Anterior cingulate cortex (tissue), 58 donors: ENCODE measurements around the gene BMI1.
"Not testable (repeated sequence)": the region's sequence is repeated elsewhere in the genome, so short reads cannot be mapped to it uniquely, and the experiment has no call there.

Experiments
- DNase-seq, 58 donors: peaks; one replicate each; lab custom pipeline; 2025; lab: John Stamatoyannopoulos, UW

Gene BMI1

DNA sequence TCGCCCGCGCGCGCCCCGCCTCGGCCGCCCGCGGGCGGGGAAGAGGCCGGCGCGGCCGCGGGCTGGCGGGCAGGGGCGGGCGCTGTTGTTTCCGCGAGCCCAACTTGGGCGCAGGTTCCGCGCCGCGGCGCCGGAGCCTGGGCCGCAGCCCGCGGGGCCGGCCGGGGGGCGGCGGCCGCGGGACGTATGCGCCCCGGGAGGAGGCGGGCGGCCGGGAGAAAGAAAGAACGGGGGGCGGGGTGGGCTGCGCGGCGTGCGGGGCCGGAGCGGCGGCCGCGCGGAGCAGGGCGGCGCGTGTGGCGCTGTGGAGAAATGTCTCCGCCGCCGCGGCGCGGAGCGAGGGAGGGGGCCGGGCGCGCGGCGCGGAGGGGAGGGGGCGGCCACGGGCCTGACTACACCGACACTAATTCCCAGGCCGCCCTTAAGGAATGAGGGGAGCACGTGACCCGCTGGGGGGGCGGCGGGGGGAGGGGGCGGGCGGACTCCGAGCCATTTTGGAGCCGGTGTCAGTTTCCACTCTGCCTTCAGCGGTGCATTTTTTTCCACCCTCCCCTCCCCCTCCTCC, at the start of gene BMI1:
Gene BMI1 (plus strand): TSS at position 509 of the 565 bp plus-strand sequence. CDS start 5,351 bp downstream, outside the sequence.
- DNase-seq = peak in 53 of 58 donors; percentile 16 to 91 (median 80)

GRCh38 chr10:22271786-22272185, 49.1 kb upstream of the BMI1 start:
- no peak for DNase-seq

DNA sequence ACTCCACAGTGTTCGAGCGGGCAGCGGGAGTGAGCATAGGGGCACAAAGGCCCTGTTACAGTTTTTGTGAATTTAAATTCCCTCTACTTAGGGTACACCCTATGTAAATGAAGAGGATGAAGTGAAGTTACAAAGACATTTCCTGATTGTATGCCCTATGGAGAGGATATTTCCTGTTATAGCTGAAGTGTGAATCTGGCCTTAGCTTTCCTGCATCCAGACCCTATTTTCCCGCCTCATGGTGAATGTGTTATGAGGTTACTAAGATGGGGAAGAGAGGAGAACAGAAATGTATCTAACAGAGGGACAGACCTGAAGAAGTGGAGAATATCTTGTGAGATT, 42.5 kb upstream of the BMI1 start:
- DNase-seq = no peak

- DNase-seq = no peak
Observed at GRCh38 chr10:22280078-22280477, 40.8 kb upstream of the BMI1 start.

GRCh38 chr10:22285130-22285529, 35.8 kb upstream of the BMI1 start:
- DNase-seq = peak in 11 of 58 donors; percentile 0 to 15 (median 1)

GRCh38 chr10:22293747-22294404, 27.0 kb upstream of the BMI1 start:
- DNase-seq = no peak

DNA sequence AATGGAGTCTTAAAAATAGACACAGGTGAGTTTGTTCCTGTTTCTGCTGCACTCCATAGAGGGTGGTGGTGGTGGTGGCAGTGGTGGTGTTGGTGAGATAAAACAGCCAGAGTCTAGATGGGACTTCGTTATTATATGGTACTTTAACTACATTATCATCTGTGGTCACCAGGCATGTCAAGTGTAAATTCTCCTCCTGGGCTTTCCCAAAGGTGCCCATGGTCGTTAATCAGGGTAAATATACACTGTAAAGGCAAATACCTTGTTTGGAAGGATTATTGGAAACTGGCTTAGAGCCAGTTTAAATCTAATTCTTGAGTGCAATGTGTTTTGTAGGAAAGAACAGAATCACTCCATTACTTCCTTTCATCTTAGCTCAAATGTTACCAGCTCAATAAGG, 26.2 kb upstream of the BMI1 start:
- no peak for DNase-seq

DNA sequence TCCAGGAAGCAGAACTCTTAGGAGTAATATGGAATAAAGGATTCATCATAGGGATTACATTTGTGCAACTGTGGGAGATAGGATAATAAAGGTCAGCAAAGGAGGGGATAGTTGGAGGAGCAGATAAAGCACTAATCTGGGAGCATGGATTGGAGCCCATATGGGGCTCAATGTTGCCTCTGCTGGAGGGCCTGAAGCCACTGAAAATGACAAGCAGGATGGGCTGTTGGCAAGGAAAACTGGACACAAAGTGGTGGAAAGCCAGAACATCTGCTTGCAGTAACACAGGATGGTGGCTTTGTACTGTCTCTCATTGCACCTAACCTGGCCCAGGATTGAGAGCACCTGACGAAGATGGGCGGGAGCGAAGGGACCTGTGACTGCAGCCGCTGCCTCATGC, 19.7 kb upstream of the BMI1 start:
- no peak for DNase-seq

DNA sequence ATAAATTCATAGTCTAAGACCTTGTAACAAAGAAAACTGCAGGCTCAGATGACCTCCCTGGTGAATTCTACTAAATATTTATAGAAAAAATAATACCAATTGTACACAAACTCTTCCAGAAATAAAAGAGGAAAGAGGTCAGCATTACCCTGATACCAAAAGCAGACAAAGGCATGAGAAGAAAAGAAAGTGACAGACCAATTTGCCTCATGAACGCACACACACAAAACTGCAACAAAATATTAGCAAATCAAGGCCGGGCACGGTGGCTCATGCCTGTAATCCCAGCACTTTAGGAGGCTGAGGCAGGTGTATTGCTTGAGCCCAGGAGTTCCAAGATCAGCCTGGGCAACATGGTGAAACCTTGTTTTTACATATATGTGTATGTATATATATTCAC, 17.4 kb upstream of the BMI1 start:
- DNase-seq = no peak

DNA sequence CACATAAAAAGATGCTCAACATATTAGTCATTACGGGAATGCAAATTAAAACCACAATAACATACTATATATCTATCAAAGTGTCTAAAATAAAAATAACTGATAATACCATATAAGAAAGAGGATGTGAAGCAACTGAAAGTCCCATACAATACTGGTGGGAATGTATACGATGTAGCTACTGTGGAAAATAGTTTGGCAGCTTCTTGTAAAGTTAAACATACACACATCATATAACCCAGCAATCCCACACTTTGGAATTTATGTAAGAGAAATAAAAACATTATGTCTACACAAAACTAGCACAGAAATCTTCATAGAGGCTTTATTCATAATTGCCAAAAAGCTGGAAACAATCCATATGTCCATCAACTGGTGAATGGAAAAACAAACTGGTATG, 15.2 kb upstream of the BMI1 start:
- DNase-seq = no peak

DNA sequence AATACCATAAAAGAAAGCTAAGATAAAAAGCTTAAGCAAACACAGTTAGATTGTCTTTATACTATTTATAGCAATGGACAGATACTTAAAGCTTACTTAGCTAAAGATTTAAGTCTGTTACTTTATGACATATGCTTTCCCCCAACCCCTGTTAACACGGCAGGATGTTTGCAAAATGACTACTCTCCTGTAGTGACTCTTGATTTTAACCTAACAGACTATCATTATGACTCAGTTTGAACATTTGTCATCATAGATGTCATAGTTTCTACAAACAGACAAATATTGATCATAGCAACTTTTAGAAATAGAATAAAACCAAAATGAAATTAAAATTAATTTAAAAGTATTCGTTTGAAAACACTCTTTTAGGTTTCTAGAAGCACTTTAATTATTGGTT, 12.5 kb upstream of the BMI1 start:
- DNase-seq = no peak

GRCh38 chr10:22309180-22310000, 11.5 kb upstream of the BMI1 start:
- DNase-seq = no peak

DNA sequence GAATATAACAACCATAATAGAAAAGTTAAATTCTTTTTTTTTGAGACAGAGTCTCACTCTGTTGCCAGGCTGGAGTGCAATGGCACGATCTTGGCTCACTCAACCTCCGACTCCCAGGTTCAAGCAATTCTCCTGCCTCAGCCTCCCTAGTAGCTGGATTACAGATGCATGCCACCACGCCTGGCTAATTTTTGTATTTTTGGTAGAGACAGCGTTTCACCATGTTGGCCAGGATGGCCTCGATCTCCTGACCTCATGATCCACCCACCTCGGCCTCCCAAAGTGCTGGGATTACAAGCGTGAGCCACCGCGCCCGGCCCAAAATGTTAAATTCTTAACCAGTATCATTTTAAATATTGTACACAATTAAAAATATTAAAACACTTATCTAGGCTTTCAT, 10.9 kb upstream of the BMI1 start:
- not testable (repeated sequence) for DNase-seq

DNA sequence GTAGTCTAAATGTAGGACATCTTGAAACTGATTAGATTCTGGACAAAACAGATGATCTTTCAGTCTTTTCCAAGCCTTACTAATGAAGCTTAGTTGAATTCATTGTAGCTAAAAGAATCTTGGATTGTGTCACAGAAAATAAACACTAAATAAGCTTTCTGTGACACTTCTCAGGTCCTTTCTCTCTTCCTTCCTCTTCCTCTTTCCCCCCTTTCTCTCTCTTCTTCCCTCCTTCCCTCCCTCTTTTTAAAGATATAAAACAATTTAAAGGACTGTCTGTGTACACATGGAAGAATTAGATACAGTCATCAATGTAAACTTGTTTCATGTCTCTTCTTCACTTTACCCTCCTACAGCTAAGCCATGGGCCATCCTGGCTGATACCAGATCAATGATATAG, 10.0 kb upstream of the BMI1 start:
- no peak for DNase-seq

- DNase-seq = no peak
Observed at GRCh38 chr10:22314852-22315251, 6.0 kb upstream of the BMI1 start.

GRCh38 chr10:22315455-22316285, 5.2 kb upstream of the BMI1 start:
- DNase-seq = peak in 4 of 58 donors; percentile 68 to 75 (median 72)

DNA sequence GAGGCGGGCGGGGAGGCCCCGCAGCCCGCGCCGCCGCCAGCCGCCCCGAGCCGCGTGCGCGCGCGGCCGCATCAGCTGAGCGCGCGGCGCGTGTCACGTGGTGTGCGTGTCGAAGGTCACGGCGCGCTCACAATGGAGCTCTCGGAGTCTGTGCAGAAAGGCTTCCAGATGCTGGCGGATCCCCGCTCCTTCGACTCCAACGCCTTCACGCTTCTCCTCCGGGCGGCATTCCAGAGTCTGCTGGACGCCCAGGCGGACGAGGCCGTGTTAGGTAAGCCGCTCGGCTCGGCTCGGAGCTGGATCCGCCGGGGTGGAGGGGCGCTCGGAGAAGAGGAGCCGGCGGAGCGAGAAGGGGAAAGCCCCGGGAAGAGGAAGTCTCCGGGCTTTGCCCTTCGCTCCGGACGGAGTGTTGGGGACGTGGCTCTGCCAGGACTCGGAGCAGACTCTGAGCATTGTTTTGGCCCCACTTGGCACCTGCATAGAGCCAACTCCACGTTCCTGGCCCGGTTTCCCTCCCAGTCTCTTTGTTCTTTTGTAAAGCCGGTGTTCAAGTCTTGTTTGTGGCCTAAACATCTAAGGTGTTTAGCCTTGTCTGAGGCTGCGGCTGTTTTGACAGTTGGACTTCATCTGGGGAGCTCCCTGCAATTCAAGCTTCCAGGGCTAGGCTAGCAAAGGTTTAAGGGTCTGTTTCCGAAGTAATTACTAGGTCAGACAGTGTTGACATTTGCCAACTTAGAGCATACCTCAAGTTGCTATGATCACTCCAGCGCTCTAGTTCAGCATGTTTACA, 4.4 kb upstream of the BMI1 start, which contains the start of gene COMMD3:
Gene COMMD3 (plus strand): TSS at position 103 of the 790 bp plus-strand sequence. CDS start 30 bp downstream, at position 133.
- peak in 57 of 58 donors; percentile 20 to 91 (median 84) for DNase-seq

GRCh38 chr10:22317076-22317370, 3.9 kb upstream of the BMI1 start:
- peak in 1 of 58 donors; percentile 36 for DNase-seq

GRCh38 chr10:22317771-22318565, 2.9 kb upstream of the BMI1 start:
- no peak for DNase-seq
